Mesendoderm (in vitro differentiated cells): ENCODE data around the gene KIF5A.

Experiments
- DNase-seq: peaks from one replicate; pipeline ENCODE4 v3.0.0; 2013
- H2AK5ac ChIP-seq: 2 replicates; pipeline ENCODE4 v1.6.1; 2013; ENCODE audit warnings: low read length, inconsistent platforms
- H2BK120ac ChIP-seq: 2 replicates; pipeline ENCODE4 v1.6.1; 2013; ENCODE audit warnings: low read depth, mild to moderate bottlenecking, low read length, moderate library complexity, mixed read lengths
- H2BK15ac ChIP-seq: replicated peaks from 2 replicates; pipeline ENCODE4 v1.6.1; 2013; ENCODE audit warnings: low read depth, mild to moderate bottlenecking, moderate library complexity
- H2BK5ac ChIP-seq: 2 replicates; pipeline ENCODE4 v1.6.1; 2013; ENCODE audit warnings: low read length, inconsistent platforms
- H3K18ac ChIP-seq: 2 replicates; pipeline ENCODE4 v1.6.1; 2013; ENCODE audit warnings: mild to moderate bottlenecking, low read length, mixed read lengths
- H3K23ac ChIP-seq: one replicate; pipeline ENCODE4 v1.6.1; 2013; ENCODE audit warnings: low read length
- H3K27ac ChIP-seq: 2 replicates; pipeline ENCODE4 v1.5.1; 2013; ENCODE audit warnings: low read depth, mild to moderate bottlenecking, inconsistent platforms, low read length, moderate library complexity
- H3K27me3 ChIP-seq: 2 replicates; pipeline ENCODE4 v1.6.1; 2013; ENCODE audit warnings: low read length, control low read depth, mild to moderate bottlenecking, inconsistent platforms; ENCODE audit not compliant: insufficient read depth, poor library complexity
- H3K36me3 ChIP-seq: 2 replicates; pipeline ENCODE4 v1.6.1; 2013; ENCODE audit warnings: low read length, inconsistent platforms; ENCODE audit not compliant: control insufficient read depth, insufficient read depth
- H3K4ac ChIP-seq: one replicate; pipeline ENCODE4 v1.6.1; 2013; ENCODE audit warnings: low read depth, mild to moderate bottlenecking, low read length, moderate library complexity
- H3K4me1 ChIP-seq: 2 replicates; pipeline ENCODE4 v1.6.1; 2013; ENCODE audit warnings: low read depth, low read length, inconsistent platforms; ENCODE audit not compliant: control insufficient read depth
- H3K4me2 ChIP-seq: 2 replicates; pipeline ENCODE4 v1.6.1; 2013; ENCODE audit warnings: low read length
- H3K4me3 ChIP-seq: 2 replicates; pipeline ENCODE4 v1.5.1; 2013; ENCODE audit warnings: mild to moderate bottlenecking, low read length
- H3K56ac ChIP-seq: one replicate; pipeline ENCODE4 v1.6.1; 2013; ENCODE audit warnings: low read length
- H3K79me1 ChIP-seq: 2 replicates; pipeline ENCODE4 v1.6.1; 2013; ENCODE audit warnings: low read length, inconsistent platforms
- H3K79me2 ChIP-seq: 2 replicates; pipeline ENCODE4 v1.6.1; 2013; ENCODE audit warnings: mild to moderate bottlenecking, low read length; ENCODE audit not compliant: control insufficient read depth, insufficient read depth
- H3K9ac ChIP-seq: 2 replicates; pipeline ENCODE4 v1.6.1; 2013; ENCODE audit warnings: low read length, inconsistent platforms
- H4K5ac ChIP-seq: one replicate; pipeline ENCODE4 v1.6.1; 2013; ENCODE audit warnings: low read length
- H4K8ac ChIP-seq: one replicate; pipeline ENCODE4 v1.6.1; 2013; ENCODE audit warnings: low read depth, mild to moderate bottlenecking, control low read depth, low read length, moderate library complexity
- WGBS: extraction: QIAGEN DNeasy Blood & Tissue Kit; methylation state at CpG from one replicate; pipeline ENCODE4 v1.1.7; 2013; ENCODE audit warnings: low lambda C conversion rate, missing lambda C conversion rate; ENCODE audit not compliant: insufficient coverage; ENCODE audit errors: extremely low coverage; 5-methylcytosine and 5-hydroxymethylcytosine counted together

The KIF5A gene

DNA sequence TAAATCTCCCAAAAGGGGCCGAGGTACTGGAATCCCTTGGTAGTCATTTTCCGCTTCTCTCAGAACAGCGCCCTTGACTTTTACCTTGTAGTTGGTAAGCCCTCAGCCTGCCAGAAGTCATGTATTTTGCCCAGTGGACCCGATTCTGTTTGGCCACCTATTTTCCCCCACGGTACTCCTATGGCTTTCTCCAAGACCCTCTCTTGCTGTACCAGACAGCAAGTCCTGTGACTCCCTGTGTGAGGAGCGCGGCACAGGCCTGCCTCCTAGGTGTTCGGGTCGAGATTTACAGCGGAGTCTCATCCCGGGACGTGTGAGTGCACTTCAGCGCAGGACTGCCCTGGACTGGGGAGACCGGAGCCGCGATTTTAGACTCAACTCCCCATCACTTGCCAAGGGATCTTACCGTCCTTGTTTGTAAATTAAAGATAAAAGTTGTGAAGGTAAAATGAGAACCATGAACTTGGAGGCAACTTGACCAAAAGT is 28.3 kb upstream of the KIF5A start:
- Histone ChIP-seq H4K8ac (no peak overlapping the region), H3K4me2 (peak overlapping the region; percentile 78), H2AK5ac (no peak overlapping the region), H4K5ac (no peak overlapping the region), H3K56ac (peak overlapping the region; percentile 90), H2BK5ac (no peak overlapping the region), H3K4ac (no peak overlapping the region), H3K27me3 (no peaks in the 10 kb centered on the region), H3K18ac (no peak overlapping the region), H3K36me3 (peaks cover 10% of the 10 kb centered on the region), H2BK15ac (no peak overlapping the region), H2BK120ac (no peak overlapping the region), H3K79me2 (peaks cover 5% of the 10 kb centered on the region), H3K23ac (no peak overlapping the region), H3K4me3 (no peak overlapping the region), H3K4me1 (peaks cover 9% of the 10 kb centered on the region), H3K79me1 (peaks cover 7% of the 10 kb centered on the region), H3K27ac (peak overlapping the region; percentile 56), H3K9ac (peak overlapping the region; percentile 55)
- peak; percentile 85 for DNase-seq
- WGBS = no CpG with 5 or more reads among the region's 17 CpGs

GRCh38 chr12:57522011-57522886 is 27.6 kb upstream of the KIF5A start, which contains the start of gene MBD6:
TSS of gene MBD6 (plus strand) at chr12:57522824. CDS start at chr12:57524304, 1,480 bp downstream.
- Histone ChIP-seq H4K5ac (no peak within 1 kb of the TSS), H3K4me3 (peak within 1 kb of the TSS; percentile 63), H3K79me2 (peaks cover 5% of the 10 kb centered on the region), H3K9ac (peak within 1 kb of the TSS; percentile 76), H3K56ac (peak within 1 kb of the TSS; percentile 94), H3K4ac (peak within 1 kb of the TSS; percentile 38), H2AK5ac (no peak within 1 kb of the TSS), H3K27me3 (no peaks in the 10 kb centered on the region), H3K36me3 (peaks cover 4% of the 10 kb centered on the region), H2BK5ac (no peak within 1 kb of the TSS), H2BK120ac (no peak within 1 kb of the TSS), H4K8ac (no peak within 1 kb of the TSS), H3K4me1 (peaks cover 9% of the 10 kb centered on the region), H3K4me2 (peak within 1 kb of the TSS; percentile 78), H3K27ac (peak within 1 kb of the TSS; percentile 86), H3K18ac (peak within 1 kb of the TSS; percentile 56), H2BK15ac (no peak within 1 kb of the TSS), H3K79me1 (peaks cover 6% of the 10 kb centered on the region), H3K23ac (peak within 1 kb of the TSS; percentile 76)
- peak; percentile 94 for DNase-seq
- no CpG with 5 or more reads among the region's 57 CpGs for WGBS

DNA sequence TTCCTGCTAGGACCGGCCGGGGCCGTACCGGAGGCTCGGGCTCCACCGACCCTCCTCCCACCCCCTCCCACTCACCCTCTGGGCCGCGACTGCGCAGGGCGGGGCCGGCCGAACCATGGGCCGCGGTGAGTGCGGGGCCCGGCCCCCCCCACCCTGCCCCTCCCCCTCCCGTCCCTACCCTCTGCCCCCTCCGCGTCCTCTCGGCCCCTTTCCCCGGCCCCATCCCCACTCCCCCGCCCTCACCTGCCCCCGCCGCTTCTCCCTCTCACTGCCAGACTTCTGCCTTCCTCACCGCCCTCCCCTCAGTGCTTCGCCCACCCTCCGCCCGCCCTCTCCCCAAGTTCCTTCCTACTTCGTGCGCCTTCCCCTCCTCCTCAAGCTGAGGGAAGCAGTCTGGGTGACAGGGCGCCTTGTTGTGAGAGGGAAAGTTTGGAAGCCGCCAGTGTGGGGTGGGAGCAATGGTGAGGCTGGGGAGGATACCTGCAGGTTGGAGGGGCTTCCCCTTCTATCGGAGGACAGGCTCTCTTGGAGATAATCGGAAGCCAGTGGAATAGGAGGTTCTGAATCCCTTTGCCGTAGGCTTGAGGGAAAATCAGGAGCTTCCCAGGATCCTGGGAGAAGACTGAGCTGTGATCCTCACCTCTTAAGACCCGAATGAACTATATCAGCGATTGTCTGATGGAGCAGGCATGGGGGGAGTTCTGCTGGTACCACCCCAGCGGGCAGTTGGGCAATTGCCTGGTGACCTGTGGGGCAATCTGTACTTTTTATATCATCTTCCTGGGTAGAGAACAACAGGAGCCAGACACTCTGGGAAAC is 26.7 kb upstream of the KIF5A start:
- Histone ChIP-seq H2BK15ac (no peak overlapping the region), H3K23ac (peak overlapping the region; percentile 76), H2AK5ac (no peak overlapping the region)

DNA sequence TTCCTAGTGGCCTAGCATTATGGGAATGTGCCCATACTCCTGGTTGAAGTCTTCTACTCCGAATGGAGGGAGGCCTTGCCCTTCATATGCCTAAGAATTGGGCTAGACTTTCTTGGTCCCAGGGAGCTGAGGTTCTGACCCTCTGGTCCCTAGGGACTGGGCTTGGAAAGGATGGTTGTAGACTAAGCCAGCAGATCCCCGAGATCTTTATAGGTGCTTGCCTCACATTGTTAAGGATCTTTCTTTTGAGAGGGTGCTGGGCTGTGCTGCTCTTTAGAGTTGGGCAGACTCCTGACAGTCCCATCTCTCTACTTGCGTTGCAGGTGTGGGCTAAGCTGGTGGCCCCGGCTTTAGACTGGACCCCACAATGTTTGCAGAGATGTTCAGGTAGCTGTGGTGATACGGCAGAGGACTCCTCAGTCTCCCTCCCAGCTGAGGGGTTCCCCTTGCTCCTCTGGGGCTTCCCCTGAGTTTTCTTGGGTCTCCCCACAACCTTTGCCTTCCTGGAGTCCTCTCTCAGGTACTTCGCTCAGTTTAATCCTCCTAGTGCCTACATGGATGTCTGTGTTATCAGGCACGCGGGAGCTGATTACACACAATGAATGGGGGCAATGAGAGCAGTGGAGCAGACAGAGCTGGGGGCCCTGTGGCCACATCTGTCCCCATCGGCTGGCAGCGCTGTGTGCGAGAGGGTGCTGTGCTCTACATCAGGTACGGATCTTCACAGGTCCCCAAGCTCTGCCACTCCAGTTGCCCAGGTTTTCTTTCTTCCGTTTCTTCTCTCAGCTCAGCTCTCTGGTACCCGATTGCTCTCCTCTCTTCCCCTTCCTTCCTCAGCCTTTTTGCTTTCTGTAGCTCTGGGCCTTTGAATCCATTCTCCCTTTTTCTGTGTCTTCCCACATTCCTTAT is 25.9 kb upstream of the KIF5A start:
- Histone ChIP-seq H3K27me3 (no peaks in the 10 kb centered on the region), H3K4me1 (peaks cover 7% of the 10 kb centered on the region), H3K79me1 (peaks cover 5% of the 10 kb centered on the region), H3K4me3 (peak overlapping the region; percentile 45), H2BK5ac (no peak overlapping the region), H2BK120ac (no peak overlapping the region), H3K4me2 (peak overlapping the region; percentile 68), H3K4ac (no peak overlapping the region), H3K23ac (no peak overlapping the region), H3K79me2 (no peaks in the 10 kb centered on the region), H3K36me3 (no peaks in the 10 kb centered on the region), H2AK5ac (no peak overlapping the region), H4K5ac (no peak overlapping the region), H4K8ac (no peak overlapping the region), H3K9ac (peak overlapping the region; percentile 75), H3K18ac (no peak overlapping the region), H2BK15ac (no peak overlapping the region), H3K56ac (peak overlapping the region; percentile 94), H3K27ac (peak overlapping the region; percentile 53)
- no peak for DNase-seq
- WGBS = no CpG with 5 or more reads among the region's 14 CpGs

More for the DNA sequence above, 26.7 kb upstream of the KIF5A start:
- Histone ChIP-seq H3K4me2 (peak overlapping the region; percentile 68), H2BK5ac (no peak overlapping the region), H3K27me3 (no peaks in the 10 kb centered on the region), H3K79me1 (peaks cover 5% of the 10 kb centered on the region), H4K5ac (no peak overlapping the region), H2BK120ac (no peak overlapping the region), H3K79me2 (peaks cover 4% of the 10 kb centered on the region), H3K56ac (peak overlapping the region; percentile 94), H3K36me3 (peaks cover 3% of the 10 kb centered on the region), H3K4me1 (peaks cover 9% of the 10 kb centered on the region), H3K9ac (peak overlapping the region; percentile 76), H4K8ac (no peak overlapping the region), H3K27ac (peak overlapping the region; percentile 86), H3K4ac (peak overlapping the region; percentile 38), H3K18ac (peak overlapping the region; percentile 56), H3K4me3 (peak overlapping the region; percentile 45)
- no CpG with 5 or more reads among the region's 38 CpGs for WGBS
- DNase-seq = peak; percentile 82
